Measurements from ENCODE around the gene HS2ST1. TPM values are rescaled to one million over a fixed set of nuclear protein-coding genes. Genes with fewer than 3 reads are reported as not detected.
A peak's percentile ranks its signal among the peaks of the same experiment; 100 is the strongest.

Gene HS2ST1
- polyA plus RNA-seq, 3 donors, result 2.6 to 6.0 (median 4.2) TPM

GRCh38 chr1:87150143-87150542 is 235.7 kb downstream of the HS2ST1 start:
- no peak for DNase-seq
- intact Hi-C loops (cut with micrococcal nuclease), result no loop called here
- no peaks in the 10 kb centered on the region for H4K20me1 ChIP-seq (ENCODE audit: insufficient read depth, low read length)
- Mint-ChIP-seq H3K36me3 (no peaks in the 10 kb centered on the region), H3K27ac (no peak overlapping the region), H3K4me1 (peaks cover 80% of the 10 kb centered on the region), H3K9me3 (peaks cover 0 to 2% (median 2%) of the 10 kb centered on the region in 7 donors), H3K4me3 (no peak overlapping the region), H3K27me3 (ENCODE audit: low read depth in 3 of 3) (peaks cover 0 to 2% (median 0%) of the 10 kb centered on the region in 3 donors)
- H3K36me3 ChIP-seq (replicated peaks in 1 of 2; ENCODE audit: control insufficient read depth in 1 of 2, insufficient read depth in 2 of 2, low read length in 2 of 2), result no peaks in the 10 kb centered on the region
- TF ChIP-seq CTCF (IDR thresholded peaks at IDR 0.05), result no peak
- H3K9me3 ChIP-seq (replicated peaks in 1 of 2; ENCODE audit: control insufficient read depth in 1 of 2, insufficient read depth in 1 of 2, low read length in 2 of 2), result no peaks in the 10 kb centered on the region
- WGBS (ENCODE audit: insufficient coverage), result no CpG with 5 or more reads among the region's 1 CpG
- no peaks in the 10 kb centered on the region for H3K79me2 ChIP-seq (ENCODE audit: insufficient read depth, low read length)
- H3K4me2 ChIP-seq (replicated peaks; ENCODE audit: extremely low read depth, low read length, poor library complexity, severe bottlenecking), result no peak overlapping the region
- H3K27ac ChIP-seq (ENCODE audit: low read depth in 1 of 2, low read length in 2 of 2), result no peak overlapping the region
- H3K4me3 ChIP-seq (replicated peaks in 1 of 3; ENCODE audit: low read depth in 2 of 3, low read length in 3 of 3), result no peak overlapping the region
- H3K9ac ChIP-seq (ENCODE audit: insufficient read depth, low read length, poor library complexity, severe bottlenecking), result no peak overlapping the region
- H3K4me1 ChIP-seq (ENCODE audit: control insufficient read depth in 1 of 2, insufficient read depth in 2 of 2, low read length in 2 of 2), result peaks cover 66 to 81% of the 10 kb centered on the region in 2 donors
- no peaks in the 10 kb centered on the region for H3K27me3 ChIP-seq (ENCODE audit: control insufficient read depth in 2 of 2, insufficient read depth in 2 of 2, low read length in 2 of 2)
- no peak overlapping the region for H2AFZ ChIP-seq (ENCODE audit: insufficient read depth, low read depth, low read length, poor library complexity, severe bottlenecking)

- intact Hi-C loops (cut with micrococcal nuclease), result no loop called here
These were observed 237.3 kb downstream of the HS2ST1 start for GRCh38 chr1:87151500-87152421.

More at GRCh38 chr1:87151500-87152421, 237.3 kb downstream of the HS2ST1 start:
- Histone ChIP-seq H2AFZ (ENCODE audit: insufficient read depth, low read depth, low read length, poor library complexity, severe bottlenecking) (peak overlapping the region; percentile 86), H3K9me3 (replicated peaks in 1 of 2; ENCODE audit: control insufficient read depth in 1 of 2, insufficient read depth in 1 of 2, low read length in 2 of 2) (no peaks in the 10 kb centered on the region), H3K36me3 (replicated peaks in 1 of 2; ENCODE audit: control insufficient read depth in 1 of 2, insufficient read depth in 2 of 2, low read length in 2 of 2) (no peaks in the 10 kb centered on the region), H3K9ac (ENCODE audit: insufficient read depth, low read length, poor library complexity, severe bottlenecking) (peak overlapping the region; percentile 60), H3K27ac (ENCODE audit: low read depth in 1 of 2, low read length in 2 of 2) (peak overlapping the region; percentile 83 to 84), H3K4me3 (replicated peaks in 1 of 3; ENCODE audit: low read depth in 2 of 3, low read length in 3 of 3) (peak overlapping the region; percentile 46 to 80 (median 49)), H3K79me2 (ENCODE audit: insufficient read depth, low read length) (no peaks in the 10 kb centered on the region), H3K4me2 (replicated peaks; ENCODE audit: extremely low read depth, low read length, poor library complexity, severe bottlenecking) (peak overlapping the region; percentile 82), H4K20me1 (ENCODE audit: insufficient read depth, low read length) (no peaks in the 10 kb centered on the region), H3K27me3 (ENCODE audit: control insufficient read depth in 2 of 2, insufficient read depth in 2 of 2, low read length in 2 of 2) (no peaks in the 10 kb centered on the region), H3K4me1 (ENCODE audit: control insufficient read depth in 1 of 2, insufficient read depth in 2 of 2, low read length in 2 of 2) (peaks cover 62 to 76% of the 10 kb centered on the region in 2 donors)
- peak; percentile 38 for TF ChIP-seq CTCF (IDR thresholded peaks at IDR 0.05)
- peak; percentile 33 to 69 (median 43) for DNase-seq
- Mint-ChIP-seq H3K36me3 (no peaks in the 10 kb centered on the region), H3K9me3 (peaks cover 0 to 2% (median under 1%) of the 10 kb centered on the region in 7 donors), H3K27ac (peak overlapping the region; percentile 83 to 95 (median 90)), H3K4me1 (peaks cover 73% of the 10 kb centered on the region), H3K27me3 (ENCODE audit: low read depth in 3 of 3) (peaks cover 0 to 3% (median 1%) of the 10 kb centered on the region in 3 donors), H3K4me3 (peak overlapping the region; percentile 88 to 99)
- under 1% methylated on average over 43 of the region's 45 CpGs for WGBS (ENCODE audit: insufficient coverage)

All from CD14-positive monocyte (primary cell).